Stimulated activated CD8-positive, alpha-beta memory T cell treated with anti-CD3 and anti-CD28 coated beads, Interleukin-4, amount 100 ng/mL, for 1 hour (primary cell): ENCODE results near the gene POP5.
"Not testable (repeated sequence)": the region's sequence is repeated elsewhere in the genome, so short reads cannot be mapped to it uniquely, and the experiment has no call there.

Experiments used
- DNase-seq, 2 donors: peaks; one replicate each; pipeline ENCODE4 v3.0.0-alpha.2; 2020; ENCODE audit warnings: low read depth in 2 of 2, low spot score in 1 of 2

POP5 gene, protein sequence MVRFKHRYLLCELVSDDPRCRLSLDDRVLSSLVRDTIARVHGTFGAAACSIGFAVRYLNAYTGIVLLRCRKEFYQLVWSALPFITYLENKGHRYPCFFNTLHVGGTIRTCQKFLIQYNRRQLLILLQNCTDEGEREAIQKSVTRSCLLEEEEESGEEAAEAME

DNA sequence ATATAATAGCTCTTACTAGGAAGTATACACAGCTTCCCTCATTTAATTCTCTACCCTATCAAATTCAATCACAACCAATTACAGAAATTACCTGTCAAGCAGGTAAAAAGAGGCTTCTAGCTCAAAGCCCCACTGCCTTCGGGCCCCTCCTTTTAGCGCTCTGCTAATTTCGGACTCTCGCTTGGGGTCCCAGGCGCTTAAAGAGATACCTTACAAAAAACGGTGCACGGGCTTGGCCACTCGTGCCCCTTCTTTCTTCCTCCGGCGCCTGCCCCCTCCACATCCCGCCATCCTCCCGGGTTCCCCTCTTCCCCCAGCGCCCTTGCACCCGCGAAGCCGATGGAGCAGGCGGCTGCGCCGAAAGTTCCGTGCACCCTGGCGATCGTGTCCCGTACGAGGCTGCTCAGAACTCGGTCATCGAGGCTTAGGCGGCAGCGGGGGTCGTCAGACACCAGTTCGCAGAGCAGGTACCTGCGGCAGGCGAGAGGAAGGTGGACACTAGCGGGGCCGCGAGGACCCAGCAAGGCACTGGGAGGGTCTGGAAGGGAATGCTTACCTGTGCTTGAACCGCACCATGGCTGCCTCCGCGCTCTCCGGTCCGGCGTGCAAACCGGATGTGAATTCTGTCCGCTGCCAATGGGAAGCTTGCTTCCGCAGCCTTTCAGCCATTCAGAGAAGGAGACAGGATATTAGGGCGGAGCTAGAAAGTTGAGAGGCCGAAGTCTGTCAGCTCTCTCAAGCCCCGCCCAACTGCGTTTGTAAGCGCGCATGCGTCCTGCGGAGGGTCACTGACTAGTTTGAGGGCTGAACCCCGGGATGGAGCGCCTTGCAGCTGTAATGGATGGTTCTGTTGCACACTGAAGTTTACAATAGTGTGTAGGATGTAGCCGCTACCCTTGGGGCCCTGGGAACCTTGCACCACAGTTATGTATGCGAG is at the start of gene POP5:
Gene POP5 (minus strand): TSS at position 616 of the 937 bp plus-strand sequence. CDS start 40 bp downstream, at position 576.
- DNase-seq = peak; percentile 83 to 90

DNA sequence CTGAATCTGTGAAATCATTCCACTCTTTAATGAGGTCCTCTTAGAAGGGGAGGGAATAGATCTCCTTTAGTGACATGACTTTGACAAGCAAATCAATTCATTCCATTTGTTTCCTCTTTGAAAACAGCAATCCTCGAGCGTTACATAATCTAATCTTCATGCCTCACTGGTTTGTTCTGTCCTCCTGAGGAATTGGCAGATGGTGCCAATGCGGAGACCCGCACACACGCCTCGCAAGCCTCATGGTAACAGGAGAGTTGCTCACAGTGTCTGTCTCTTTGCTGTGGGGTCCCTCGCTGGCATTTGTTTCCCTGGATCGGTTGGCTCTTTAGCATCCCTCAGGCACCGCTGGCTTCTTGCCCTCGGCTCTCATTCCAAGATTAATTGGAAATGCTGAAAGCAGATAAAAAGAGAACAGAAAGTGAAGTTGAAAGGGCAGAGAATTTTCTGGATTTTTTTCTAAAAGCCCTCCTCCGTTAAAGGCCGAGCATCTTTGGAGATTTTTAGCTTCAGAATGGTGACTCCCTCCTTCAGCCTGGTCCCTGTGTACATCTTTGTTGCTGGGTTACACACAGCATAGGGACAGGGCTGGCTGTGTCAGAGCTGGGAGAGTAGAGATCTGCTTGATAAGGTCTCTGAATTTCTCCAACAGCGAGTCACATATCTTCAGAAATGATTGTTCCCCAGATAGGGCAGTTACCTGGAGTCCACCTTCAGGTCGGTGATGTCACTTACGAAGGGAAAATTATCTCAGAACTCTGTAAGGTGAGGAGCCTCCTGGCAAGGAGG is 49.1 kb upstream of the POP5 start:
- no peak for DNase-seq

DNA sequence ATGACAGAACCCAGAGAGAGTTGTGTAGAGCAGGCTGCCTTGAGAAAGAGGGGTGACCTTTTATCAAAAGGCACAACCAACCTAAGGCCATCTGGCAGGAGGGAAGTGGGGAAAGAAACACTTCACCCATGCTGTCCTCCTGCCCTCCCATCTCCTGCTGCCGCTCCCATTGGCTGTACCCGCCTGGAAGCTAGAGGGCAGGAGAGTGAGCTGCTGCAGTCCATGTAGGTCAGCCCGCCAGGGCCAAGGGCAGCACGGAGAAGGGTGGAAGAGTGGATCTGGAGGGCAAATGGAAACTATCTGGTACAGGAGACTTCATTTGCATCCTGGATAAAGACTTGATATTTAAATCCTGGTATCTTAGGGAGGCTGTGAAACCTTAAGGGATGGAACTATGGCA is 47.7 kb upstream of the POP5 start:
- DNase-seq = no peak

DNA sequence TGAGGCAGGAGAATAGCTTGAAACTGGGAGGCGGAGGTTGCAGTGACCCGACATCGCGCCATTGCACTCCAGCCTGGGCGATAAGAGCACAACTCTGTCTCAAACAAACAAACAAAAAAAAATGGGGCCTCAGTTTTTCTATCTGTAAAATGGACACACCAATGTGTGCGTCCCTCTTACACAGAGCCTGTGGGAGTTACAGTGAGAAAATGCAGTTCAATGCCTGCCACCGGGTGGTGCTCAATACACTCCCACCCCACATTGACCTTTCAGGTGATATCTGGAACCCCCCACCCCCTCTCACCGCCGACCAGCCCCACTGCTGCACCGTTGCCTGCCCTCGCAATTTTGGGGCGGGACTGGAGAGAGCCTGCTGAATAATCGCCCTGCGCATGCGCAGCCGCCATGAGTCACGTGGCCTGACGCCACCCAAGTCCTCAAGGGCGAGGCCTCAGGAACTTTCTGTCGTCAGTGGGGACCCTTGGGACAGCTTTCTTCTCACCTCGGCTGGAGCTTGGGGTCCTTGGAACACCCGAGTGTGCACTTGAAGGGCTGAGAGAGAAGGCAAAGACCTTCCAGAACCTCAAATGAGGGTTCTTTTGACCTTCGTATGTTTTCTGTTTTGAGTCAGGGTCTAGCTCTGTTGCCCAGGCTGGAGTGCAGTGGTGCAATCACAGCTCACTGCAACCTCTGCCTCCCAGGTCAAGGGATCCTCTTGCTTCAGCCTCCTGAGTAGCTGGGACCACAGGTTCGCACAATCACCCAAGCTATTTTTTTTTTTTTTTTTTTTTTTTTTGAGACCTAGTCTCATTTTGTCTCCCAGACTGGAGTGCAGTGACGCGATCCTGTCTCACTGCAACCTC is 44.6 kb upstream of the POP5 start:
- no peak for DNase-seq

DNA sequence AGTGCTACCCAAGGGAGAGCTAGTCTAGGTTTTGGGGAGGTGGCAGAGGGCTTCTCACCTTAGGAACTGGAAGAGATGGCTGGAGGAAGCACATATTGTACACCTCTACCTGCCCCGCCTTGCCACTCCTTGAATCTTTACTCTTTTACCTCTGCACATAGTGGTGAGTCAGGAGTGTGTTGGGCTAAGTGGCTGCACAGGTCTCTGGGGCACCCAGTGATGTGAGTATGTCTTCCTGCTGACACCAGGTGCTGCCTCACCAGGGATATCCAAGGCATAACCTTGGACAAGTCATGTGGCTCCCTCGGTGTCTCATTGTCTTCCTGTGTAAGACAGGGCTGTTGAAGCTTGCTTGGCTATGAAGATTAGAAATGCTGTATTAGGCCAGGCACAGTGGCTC is 39.4 kb upstream of the POP5 start:
- no peak for DNase-seq

DNA sequence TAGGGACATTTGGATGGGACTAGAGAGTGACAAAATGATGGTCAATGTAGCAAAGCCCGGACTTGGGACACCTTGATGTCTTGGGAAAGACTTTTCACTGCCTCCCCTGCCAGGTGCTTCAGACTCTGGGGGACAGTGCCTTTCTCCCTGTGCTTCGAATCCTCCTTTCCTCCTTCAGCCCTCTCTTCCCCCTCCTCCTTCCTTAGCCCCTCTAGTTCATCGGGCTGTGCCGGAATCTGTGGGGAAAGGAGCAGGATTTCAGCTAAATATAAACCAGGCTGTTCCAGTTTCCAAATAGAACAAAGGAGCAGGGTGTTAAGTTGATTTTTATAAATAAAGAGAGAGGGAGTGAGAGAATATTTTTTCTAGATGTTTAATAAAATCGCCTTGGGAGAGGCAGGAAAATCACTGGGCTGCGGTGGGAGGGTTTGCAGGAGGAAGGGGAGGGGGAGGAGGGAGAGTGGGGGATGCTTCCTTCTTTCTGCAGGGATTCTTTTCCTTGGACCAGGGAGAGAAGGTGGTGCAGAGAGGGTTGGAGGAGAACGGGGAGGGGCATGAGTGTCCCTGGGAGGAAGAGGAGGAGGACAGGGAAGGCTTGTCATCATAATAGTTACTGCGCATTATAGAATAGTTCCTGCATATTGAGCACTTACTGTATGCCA is 37.9 kb upstream of the POP5 start:
- no peak for DNase-seq

DNA sequence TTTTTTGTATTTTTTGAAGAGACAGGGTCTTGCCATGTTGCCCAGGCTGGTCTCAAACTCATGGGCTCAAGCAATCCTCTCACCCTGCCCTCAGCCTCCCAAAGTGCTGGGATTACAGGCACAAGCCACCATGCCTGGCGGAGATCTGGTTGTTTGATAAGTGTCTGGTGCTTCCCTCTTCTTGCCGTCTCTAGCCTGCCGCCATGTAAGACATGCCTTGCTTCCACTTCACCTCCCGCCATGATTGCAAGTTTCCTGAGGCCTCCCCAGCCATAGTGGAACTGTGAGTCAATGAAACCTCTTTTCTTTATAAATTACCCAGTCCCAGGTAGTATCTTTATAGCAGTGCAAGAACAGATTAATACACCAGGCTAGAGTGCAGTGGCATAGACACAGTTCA is 36.6 kb upstream of the POP5 start:
- DNase-seq = not testable (repeated sequence)

DNA sequence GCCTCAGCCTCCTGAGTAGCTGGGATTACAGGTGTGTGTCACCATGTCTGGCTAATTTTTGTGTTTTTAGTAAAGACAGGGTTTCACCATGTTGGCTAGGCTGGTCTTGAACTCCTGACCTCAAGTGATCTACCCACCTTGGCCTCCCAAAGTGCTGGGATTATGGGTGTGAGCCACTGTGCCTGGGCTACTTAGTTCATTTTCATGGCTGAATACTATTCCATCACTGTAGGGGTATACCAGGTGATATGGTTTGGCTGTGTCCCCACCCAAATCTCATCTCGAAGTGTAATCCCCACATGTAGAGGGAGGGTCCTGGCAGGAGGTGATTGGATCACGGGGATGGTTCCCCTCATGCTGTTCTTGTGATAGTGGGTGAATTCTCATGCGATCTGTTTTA is 36.0 kb upstream of the POP5 start:
- not testable (repeated sequence) for DNase-seq

DNA sequence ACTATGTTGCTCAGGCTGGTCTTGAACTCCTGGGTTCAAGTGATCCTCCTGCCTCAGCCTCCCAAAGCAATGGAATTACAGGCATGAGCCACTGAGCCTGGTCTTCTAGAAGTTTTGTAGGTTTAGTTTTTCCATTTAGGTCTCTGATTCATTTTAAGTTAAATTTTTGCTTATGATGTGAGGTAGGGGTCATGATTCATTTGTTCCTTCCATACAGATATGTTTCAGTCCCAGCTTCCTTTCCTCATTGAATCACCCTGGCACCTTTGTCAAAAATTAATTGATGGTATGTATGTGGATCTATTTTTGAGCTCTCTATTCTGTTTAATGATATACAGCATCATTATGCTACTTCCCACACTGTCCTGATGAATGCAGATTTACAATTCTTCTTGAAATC is 33.6 kb upstream of the POP5 start:
- no peak for DNase-seq

DNA sequence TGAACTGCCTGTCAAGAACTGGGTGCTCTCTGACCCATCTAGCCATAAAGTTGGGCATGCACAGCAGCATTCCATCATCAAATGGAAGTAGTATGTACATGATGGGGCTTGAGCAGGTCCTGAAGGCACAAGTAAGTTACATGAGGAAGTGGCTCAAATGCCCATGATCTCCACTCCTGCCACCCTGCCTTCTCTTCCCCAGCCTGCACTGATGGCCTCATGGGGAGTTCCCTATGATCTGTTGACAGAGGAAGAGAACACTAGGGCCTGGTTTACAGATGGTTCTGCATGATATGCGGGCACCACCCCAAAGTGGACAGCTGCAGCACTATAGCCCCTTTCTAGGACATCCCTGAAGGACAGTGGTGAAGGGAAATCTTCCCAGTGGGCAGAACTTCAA is 30.3 kb upstream of the POP5 start:
- DNase-seq = not testable (repeated sequence)

DNA sequence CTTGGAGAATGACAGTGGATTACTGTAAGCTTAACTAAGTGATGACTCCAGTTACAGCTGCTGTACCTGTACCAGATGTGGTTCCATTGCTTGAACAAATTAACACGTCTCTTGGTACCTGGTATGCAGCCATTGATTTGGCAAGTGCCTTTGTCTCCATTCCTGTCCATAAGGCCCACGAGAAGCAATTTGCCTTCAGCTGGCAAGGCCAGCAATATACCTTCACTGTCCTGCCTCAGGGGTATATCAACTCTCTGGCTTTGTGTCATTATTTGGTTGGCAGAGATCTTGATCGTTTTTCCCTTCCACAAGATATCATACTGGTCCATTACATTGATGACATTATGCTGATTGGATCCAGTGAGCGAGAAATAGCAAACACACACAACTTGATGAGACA is 29.4 kb upstream of the POP5 start:
- DNase-seq = no peak

DNA sequence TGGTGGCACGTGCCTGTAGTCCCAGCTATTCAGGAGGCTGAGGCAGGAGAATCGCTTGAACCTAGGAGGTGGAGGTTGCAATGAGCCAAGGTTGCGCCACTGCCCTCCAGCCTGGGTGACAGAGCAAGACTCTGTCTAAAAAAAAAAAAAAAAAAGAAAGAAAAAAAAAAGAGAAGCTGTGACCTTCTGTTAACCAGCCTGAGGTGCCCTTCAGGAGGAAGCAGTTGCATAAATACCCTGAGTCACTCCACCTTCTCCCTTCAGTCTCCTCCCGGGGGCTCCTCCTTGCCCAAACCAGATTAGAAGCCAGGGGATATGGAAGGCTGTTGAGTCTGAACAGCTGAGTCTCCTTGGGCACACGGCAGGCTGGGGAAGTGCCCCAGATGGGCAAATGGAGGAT is 21.2 kb upstream of the POP5 start:
- not testable (repeated sequence) for DNase-seq

DNA sequence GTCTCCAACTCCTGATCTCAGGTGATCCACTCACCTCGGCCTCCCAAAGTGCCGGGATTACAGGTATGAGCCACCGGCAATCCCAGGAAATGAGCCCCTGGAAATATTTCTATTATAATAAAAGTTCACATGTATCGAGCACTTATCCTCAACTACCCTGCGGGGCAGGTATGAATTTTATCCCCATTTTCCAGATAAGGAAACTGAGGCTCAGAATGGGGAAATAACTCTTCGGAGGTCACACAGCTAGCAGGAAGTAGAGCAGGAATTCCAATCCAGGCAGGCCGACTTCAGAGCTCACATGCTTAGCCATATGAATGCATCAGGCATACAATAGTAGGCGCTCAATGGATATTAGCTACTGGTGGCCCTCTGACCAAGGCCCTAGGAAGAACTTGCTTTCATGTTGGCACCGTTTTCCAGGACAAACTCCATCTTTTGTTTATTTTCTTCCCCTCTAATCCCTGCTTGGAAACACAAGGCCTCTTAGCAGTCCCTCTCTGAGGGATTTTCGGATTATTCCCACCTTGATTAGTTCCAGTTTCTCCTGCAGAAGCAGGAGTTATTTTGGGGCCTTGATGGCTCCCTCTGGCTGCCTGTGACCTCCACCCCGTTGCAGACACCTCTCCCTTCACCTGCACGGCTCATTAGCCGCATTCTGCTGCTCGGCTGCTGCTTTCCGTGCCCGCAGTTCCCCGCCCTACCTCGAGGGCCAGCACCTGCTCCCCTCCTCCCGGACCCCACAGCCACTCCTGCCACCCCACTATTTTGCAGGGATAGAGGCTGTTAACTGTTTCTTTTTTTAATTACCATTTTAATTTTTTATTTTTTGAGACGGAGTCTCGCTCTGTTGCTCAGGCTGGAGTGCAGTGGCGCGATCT is 18.7 kb upstream of the POP5 start:
- DNase-seq = no peak

DNA sequence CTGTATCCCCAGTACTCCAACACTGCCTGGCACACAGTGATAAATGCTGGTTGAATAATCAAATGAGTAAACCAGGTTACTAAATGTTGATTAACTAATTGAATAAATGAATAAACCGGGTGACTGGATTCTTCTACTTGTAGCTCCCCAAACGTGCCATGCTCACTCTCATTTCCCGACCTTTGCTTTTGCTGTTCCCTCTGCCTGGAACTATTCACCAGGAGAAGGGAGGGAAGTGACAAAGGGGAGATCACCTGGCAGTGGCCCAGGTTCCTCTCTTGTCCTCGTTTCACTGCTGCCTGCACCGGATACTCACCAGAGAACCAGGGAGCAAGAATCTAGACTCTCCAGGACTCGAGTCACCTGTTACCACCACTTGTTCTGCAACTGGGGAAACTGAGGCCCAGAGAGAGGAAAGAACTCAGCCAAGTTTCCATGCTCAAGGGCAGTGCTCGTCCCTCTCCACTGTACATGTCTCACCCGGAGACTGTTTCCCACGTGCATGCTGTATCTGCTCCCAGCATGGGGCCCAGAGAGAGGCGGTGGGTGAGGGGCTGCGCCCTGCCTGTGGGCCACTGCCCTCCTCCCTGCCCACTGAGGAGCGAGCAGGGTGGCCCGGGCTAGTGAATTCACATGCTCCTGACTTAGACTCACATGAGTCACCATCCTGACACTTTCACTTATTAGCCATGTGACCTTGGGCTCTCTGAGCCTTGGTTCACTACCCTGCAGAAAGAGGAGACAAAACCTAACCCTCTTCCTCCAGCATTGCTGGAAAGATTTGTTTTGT is 17.7 kb upstream of the POP5 start:
- DNase-seq = no peak

DNA sequence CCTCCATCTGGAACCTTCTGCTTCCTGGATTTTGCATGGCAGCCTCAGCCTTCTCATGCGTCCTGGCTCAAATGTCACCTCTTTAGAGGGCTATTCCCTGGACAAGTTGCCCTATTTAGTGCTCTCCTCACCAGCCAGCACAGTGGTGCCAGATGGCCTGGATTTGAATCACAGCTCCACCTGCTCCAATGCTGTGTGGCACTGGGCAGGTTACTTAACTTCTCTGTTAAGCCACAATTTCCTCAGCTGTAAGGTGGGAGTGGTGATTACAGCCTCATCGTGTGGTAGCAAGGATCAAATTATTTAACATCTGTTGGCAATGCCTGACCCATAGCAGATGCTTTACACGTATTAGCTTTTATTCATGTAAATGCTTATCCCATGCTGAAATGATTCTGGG is 16.7 kb upstream of the POP5 start:
- no peak for DNase-seq

DNA sequence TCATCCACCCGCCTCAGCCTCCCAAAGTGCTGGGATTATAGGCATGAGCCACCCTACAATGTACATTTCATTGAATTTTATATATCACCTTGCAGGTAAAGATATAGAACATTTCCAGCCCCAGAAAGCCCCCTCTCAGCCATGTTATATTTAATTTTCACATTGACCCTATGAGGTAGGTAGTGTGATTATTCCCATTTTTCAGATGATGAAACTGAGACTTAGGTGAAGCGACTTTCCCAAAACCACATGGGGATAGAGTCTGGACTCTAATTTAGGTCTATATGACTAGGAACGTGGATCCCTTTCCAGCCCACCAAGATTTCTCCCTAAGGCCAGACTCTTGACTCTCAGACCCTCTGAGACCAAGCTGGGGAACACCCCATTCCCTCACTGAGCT is 15.7 kb upstream of the POP5 start:
- DNase-seq = no peak

DNA sequence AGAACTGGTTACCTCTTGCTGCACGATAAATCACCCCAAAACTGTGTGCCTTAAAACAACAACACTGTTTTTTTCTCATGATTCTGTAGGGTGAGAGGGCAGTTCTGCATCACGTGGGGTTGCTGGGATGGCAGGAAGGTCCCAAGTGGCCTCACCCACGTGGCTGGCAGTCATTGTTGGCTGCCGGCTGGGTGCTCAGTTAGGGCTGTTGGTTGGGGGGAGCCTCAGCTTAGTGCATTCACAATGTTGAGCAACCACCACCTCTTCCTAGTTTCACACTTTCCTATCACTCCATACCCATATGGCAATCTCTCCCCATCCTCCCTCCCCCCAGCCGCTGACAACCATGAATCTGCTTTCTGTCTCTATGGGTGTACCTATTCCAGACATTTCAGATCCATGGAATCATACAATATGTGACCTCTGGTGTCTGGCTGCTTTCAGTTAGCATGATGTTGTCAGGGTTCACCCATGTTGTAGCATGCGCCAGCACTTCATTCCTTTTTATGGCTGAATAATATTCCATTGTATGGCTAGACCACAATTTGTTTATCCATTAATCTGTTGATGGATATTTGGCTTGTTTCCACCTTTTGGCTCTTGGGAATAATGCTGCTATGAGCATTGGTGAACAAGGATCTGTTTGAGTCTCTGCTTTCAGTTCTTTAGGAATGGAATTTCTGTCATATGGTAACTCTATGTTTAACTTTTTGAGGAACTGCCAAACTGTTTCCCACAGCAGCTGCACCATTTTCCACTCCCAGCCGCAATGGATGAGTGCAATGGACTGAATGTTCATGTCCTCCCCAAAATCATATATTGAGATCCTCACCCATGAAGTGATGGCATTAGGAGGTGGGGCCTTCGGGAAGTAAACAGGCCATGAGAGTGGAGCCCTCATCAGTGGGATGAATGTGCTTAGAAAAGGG is 11.2 kb upstream of the POP5 start:
- no peak for DNase-seq
